Right lobe of liver (tissue), 4 donors: Measurements from ENCODE around the gene METTL8.
"Not testable (repeated sequence)": the region's sequence is repeated elsewhere in the genome, so short reads cannot be mapped to it uniquely, and the experiment has no call there.

Experiments used
- POLR2A ChIP-seq: fragments of 450-650 bp; IDR thresholded peaks from one replicate; pipeline ENCODE4 v1.6.1; 2017; ENCODE audit warnings: antibody characterized with exemption, mild to moderate bottlenecking
- TF ChIP-seq, protein P1 (sequence below), 4 donors: fragments of 200-600 bp in 3 of 4; fragments of 450-650 bp in 1 of 4; IDR thresholded peaks; one replicate each; pipeline versions ENCODE4 v1.5.1 to v1.8.0; 2016 to 2022; ENCODE audit warnings: antibody characterized with exemption in 4 of 4, mild to moderate bottlenecking in 2 of 4
- donor health status: DM: no; HTN: no; CAD: no.
- donor health status: DM: no; HTN: no; CAD: no.
- donor health status: DM: no; HTN: yes; CAD: no.

GRCh38 chr2:171312182-171312581 is 121.6 kb downstream of the METTL8 start:
- TF ChIP-seq, protein P1, sequence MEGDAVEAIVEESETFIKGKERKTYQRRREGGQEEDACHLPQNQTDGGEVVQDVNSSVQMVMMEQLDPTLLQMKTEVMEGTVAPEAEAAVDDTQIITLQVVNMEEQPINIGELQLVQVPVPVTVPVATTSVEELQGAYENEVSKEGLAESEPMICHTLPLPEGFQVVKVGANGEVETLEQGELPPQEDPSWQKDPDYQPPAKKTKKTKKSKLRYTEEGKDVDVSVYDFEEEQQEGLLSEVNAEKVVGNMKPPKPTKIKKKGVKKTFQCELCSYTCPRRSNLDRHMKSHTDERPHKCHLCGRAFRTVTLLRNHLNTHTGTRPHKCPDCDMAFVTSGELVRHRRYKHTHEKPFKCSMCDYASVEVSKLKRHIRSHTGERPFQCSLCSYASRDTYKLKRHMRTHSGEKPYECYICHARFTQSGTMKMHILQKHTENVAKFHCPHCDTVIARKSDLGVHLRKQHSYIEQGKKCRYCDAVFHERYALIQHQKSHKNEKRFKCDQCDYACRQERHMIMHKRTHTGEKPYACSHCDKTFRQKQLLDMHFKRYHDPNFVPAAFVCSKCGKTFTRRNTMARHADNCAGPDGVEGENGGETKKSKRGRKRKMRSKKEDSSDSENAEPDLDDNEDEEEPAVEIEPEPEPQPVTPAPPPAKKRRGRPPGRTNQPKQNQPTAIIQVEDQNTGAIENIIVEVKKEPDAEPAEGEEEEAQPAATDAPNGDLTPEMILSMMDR (IDR thresholded peaks at IDR 0.05), result not testable (repeated sequence)
- TF ChIP-seq POLR2A, result not testable (repeated sequence)
